Measurements from ENCODE around the gene FRZB.

DNA sequence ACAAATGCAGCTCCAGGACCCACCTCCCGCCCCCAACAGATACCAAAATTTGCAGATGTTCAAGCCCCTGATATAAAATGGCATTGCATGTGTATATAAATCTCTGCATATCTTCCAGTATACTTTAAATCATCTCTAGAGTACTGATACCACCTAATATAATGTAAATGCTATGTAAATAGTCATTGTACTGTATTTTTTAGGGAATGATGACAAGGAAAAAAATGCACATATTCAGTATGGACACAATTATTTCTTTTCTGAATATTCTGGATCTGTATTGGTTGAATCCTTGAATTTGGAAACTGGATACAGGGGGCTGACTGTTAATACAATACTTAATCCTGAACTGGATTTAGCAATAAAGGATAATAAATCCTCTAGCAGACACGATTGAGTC lies 67.7 kb downstream of the FRZB start:
- TF ChIP-seq POLR2AphosphoS5 (IDR thresholded peaks at IDR 0.05) = no peak
- no peak for TF ChIP-seq POLR2A (IDR thresholded peaks at IDR 0.05)
- TF ChIP-seq, protein P1, sequence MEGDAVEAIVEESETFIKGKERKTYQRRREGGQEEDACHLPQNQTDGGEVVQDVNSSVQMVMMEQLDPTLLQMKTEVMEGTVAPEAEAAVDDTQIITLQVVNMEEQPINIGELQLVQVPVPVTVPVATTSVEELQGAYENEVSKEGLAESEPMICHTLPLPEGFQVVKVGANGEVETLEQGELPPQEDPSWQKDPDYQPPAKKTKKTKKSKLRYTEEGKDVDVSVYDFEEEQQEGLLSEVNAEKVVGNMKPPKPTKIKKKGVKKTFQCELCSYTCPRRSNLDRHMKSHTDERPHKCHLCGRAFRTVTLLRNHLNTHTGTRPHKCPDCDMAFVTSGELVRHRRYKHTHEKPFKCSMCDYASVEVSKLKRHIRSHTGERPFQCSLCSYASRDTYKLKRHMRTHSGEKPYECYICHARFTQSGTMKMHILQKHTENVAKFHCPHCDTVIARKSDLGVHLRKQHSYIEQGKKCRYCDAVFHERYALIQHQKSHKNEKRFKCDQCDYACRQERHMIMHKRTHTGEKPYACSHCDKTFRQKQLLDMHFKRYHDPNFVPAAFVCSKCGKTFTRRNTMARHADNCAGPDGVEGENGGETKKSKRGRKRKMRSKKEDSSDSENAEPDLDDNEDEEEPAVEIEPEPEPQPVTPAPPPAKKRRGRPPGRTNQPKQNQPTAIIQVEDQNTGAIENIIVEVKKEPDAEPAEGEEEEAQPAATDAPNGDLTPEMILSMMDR (IDR thresholded peaks at IDR 0.05) = no peak
